Posterior cingulate gyrus (tissue), 11 donors: ENCODE data around the gene MND1.
"Not testable (repeated sequence)": the region's sequence is repeated elsewhere in the genome, so short reads cannot be mapped to it uniquely, and the experiment has no call there.

Experiments
- DNase-seq, 10 donors: peaks; one replicate each; pipeline versions ENCODE4 v3.0.0 to v3.0.0-alpha.2; 2020 to 2021; ENCODE audit warnings: mixed read lengths in 3 of 10
- intact Hi-C: fragments of 100-400 bp; cut with DNase I; formaldehyde crosslinking; loops from one replicate; pipeline ENCODE4 v1.15.1; 2023

MND1 gene

GRCh38 chr4:153393397-153393796 is 48.9 kb downstream of the MND1 start:
- DNase-seq: no peak
- intact Hi-C loops: no loop called here

- no peak for DNase-seq
- intact Hi-C loops: no loop called here
These were observed 50.5 kb downstream of the MND1 start for GRCh38 chr4:153394945-153395344.

- intact Hi-C loops: no loop called here
- DNase-seq: no peak
These were observed 54.2 kb downstream of the MND1 start for GRCh38 chr4:153398713-153399112.

- DNase-seq: no peak
- intact Hi-C loops: no loop called here
These were observed 54.9 kb downstream of the MND1 start for GRCh38 chr4:153399358-153399757.

GRCh38 chr4:153401501-153401900 is 57.0 kb downstream of the MND1 start:
- intact Hi-C loops: no loop called here

GRCh38 chr4:153402366-153402765 is 57.9 kb downstream of the MND1 start:
- intact Hi-C loops: no loop called here
- DNase-seq: no peak

More at GRCh38 chr4:153401501-153401900, 57.0 kb downstream of the MND1 start:
- DNase-seq: no peak

GRCh38 chr4:153403726-153404125 is 59.2 kb downstream of the MND1 start:
- intact Hi-C loops: no loop called here
- no peak for DNase-seq

- intact Hi-C loops: no loop called here
- DNase-seq: no peak
These were observed 63.4 kb downstream of the MND1 start for GRCh38 chr4:153407906-153408305.

GRCh38 chr4:153408932-153409331 is 64.4 kb downstream of the MND1 start:
- DNase-seq: no peak
- intact Hi-C loops: no loop called here

GRCh38 chr4:153409412-153409811 is 64.9 kb downstream of the MND1 start:
- no peak for DNase-seq
- intact Hi-C loops: no loop called here

- intact Hi-C loops: no loop called here
- no peak for DNase-seq
These were observed 65.5 kb downstream of the MND1 start for GRCh38 chr4:153409924-153410501.

GRCh38 chr4:153413842-153414241 is 69.4 kb downstream of the MND1 start:
- intact Hi-C loops: no loop called here
- DNase-seq: no peak

- DNase-seq, intact Hi-C loops: not testable (repeated sequence)
These were observed 72.0 kb downstream of the MND1 start for GRCh38 chr4:153416456-153416855.

GRCh38 chr4:153418121-153418520 is 73.6 kb downstream of the MND1 start:
- intact Hi-C loops: no loop called here

GRCh38 chr4:153418558-153418957 is 74.1 kb downstream of the MND1 start:
- intact Hi-C loops: no loop called here
- DNase-seq: no peak

More at GRCh38 chr4:153418121-153418520, 73.6 kb downstream of the MND1 start:
- no peak for DNase-seq

- DNase-seq: no peak
- intact Hi-C loops: no loop called here
These were observed 74.5 kb downstream of the MND1 start for GRCh38 chr4:153419029-153419428.

GRCh38 chr4:153419673-153420278 is 75.3 kb downstream of the MND1 start:
- intact Hi-C loops: no loop called here
- no peak for DNase-seq

GRCh38 chr4:153420361-153420760 is 75.9 kb downstream of the MND1 start:
- DNase-seq: no peak
- intact Hi-C loops: no loop called here

- DNase-seq: no peak
These were observed 77.5 kb downstream of the MND1 start for GRCh38 chr4:153421941-153422340.

GRCh38 chr4:153426207-153426885 is 81.9 kb downstream of the MND1 start:
- intact Hi-C loops: no loop called here
- no peak for DNase-seq

More at GRCh38 chr4:153421941-153422340, 77.5 kb downstream of the MND1 start:
- intact Hi-C loops: no loop called here

GRCh38 chr4:153427363-153428071 is 83.0 kb downstream of the MND1 start:
- no peak for DNase-seq
- intact Hi-C loops: no loop called here
